ENCODE measurements around the gene MAP3K7CL.

DNA sequence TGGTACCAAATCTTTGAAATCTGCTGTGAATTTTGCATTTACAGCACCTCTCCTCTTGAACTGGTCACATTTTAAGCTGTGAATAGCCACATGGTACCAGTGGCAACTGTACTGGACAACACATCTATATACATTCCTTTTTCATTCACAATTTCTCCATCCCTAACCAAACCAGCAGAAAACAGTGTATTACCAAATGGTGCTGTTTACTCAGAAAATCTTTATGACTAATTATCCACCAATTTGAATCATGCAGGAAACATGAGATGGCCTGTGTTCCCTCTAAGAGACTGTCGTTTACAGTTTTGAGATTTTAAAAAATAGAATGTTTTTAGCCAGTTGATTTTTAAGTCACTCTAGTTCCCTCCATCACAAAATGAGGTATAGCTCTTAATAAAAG, 39.4 kb upstream of the MAP3K7CL start:
- no peak for TF ChIP-seq POLR2AphosphoS5 (IDR thresholded peaks at IDR 0.05; ENCODE audit: low read depth, low read length)
- TF ChIP-seq, protein P1, sequence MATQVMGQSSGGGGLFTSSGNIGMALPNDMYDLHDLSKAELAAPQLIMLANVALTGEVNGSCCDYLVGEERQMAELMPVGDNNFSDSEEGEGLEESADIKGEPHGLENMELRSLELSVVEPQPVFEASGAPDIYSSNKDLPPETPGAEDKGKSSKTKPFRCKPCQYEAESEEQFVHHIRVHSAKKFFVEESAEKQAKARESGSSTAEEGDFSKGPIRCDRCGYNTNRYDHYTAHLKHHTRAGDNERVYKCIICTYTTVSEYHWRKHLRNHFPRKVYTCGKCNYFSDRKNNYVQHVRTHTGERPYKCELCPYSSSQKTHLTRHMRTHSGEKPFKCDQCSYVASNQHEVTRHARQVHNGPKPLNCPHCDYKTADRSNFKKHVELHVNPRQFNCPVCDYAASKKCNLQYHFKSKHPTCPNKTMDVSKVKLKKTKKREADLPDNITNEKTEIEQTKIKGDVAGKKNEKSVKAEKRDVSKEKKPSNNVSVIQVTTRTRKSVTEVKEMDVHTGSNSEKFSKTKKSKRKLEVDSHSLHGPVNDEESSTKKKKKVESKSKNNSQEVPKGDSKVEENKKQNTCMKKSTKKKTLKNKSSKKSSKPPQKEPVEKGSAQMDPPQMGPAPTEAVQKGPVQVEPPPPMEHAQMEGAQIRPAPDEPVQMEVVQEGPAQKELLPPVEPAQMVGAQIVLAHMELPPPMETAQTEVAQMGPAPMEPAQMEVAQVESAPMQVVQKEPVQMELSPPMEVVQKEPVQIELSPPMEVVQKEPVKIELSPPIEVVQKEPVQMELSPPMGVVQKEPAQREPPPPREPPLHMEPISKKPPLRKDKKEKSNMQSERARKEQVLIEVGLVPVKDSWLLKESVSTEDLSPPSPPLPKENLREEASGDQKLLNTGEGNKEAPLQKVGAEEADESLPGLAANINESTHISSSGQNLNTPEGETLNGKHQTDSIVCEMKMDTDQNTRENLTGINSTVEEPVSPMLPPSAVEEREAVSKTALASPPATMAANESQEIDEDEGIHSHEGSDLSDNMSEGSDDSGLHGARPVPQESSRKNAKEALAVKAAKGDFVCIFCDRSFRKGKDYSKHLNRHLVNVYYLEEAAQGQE (IDR thresholded peaks at IDR 0.05; ENCODE audit: insufficient read depth in 1 of 2, low read depth in 2 of 2, low read length in 2 of 2) = no peak
